KOPT-K1 (cell line): ENCODE results near the gene WNT11.

ENCODE experiments used
- H3K27ac ChIP-seq: fragments of 200-600 bp; sonication (generic); 2 replicates; pipeline ENCODE4 v1.5.1; 2016; ENCODE audit warnings: antibody characterized with exemption, mild to moderate bottlenecking, low read depth, low read length; ENCODE audit not compliant: poor library complexity, severe bottlenecking
- H3K36me3 ChIP-seq: fragments of 200-600 bp; sonication (generic); 2 replicates; pipeline ENCODE4 v1.5.1; 2017; ENCODE audit warnings: antibody characterized with exemption, mild to moderate bottlenecking, low read length, moderate library complexity; ENCODE audit not compliant: insufficient read depth
- H3K9me3 ChIP-seq: fragments of 200-600 bp; sonication (generic); 2 replicates; pipeline ENCODE4 v1.5.1; 2017; ENCODE audit warnings: antibody characterized with exemption, low read length, mild to moderate bottlenecking; ENCODE audit not compliant: insufficient read depth, poor library complexity, severe bottlenecking

Gene WNT11

DNA sequence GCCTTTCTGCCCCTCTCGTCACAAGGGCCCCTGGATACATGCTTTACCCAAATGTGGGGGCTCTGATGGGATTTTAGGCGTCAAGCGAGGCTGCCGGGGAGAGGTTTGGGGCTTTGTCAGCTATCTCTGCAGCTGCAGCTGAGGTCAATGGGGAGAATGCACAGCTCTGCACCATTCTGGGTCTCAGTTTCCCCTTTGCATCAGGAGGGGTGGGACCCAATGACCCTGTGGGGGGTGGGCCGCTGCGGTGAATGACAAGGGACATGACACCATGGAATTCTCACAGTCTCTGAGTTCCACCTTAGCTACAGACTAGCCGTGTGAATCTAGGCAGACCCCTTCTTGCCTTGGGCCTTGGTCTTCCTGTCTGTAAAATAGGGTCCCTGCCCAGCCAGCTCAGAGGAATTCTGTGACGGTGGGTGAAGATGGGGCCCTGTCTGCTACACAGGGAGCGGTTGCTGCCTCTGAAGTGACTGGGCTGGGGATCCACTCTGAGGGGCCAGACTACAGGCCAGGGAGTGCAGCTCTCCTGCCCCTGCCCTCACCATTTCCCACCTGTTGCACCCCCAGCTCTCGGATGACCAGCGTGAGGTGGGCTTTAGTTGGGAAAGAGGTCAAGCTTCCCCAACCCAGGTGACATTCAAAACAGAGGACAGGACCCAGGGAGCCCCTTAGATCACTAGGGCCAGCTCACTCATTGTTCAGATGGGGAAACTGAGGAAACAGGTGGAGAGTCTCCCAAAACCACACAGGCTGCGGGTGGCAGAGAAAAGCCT, 35.9 kb upstream of the WNT11 start:
- H3K36me3 ChIP-seq: no peaks in the 10 kb centered on the region
- H3K27ac ChIP-seq: no peak overlapping the region
- H3K9me3 ChIP-seq: no peaks in the 10 kb centered on the region

DNA sequence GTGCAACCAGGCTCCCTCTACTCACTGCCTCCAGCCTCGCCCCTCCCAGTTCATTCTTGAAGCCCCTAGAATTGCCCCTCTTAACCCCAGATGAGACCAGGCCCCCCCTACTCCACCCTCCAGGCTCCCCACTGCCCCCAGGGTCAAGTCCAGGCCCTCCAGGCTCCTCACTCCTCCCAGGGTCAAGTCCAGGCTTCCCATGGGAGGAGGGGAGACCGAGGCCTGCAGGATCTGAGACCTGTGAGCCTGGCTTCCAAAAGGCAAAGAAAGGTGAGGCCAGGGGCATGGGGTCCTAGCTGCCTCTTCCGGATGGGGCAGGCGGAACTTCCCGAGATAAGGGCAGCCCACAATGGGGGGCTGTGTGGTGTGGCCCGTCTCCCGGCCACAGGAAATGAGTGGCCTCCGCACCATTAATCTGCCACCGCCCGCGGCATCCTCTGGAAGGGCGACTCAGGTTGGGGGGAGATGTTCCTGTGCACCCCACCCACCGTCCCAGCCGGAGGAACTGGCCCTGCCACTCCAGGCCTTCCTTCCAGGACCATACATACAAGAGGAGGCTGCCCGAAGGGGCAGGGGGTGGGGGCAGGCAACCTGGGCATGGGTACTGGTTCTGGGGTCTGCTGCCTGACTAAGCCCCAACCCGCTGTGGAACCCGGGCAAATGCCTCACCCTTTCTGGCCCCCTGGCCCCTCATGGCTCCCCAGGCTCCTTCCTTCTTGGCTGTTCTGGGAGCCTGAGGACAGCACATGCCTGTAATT, 35.1 kb upstream of the WNT11 start:
- H3K9me3 ChIP-seq: no peaks in the 10 kb centered on the region
- no peak overlapping the region for H3K27ac ChIP-seq
- no peaks in the 10 kb centered on the region for H3K36me3 ChIP-seq

DNA sequence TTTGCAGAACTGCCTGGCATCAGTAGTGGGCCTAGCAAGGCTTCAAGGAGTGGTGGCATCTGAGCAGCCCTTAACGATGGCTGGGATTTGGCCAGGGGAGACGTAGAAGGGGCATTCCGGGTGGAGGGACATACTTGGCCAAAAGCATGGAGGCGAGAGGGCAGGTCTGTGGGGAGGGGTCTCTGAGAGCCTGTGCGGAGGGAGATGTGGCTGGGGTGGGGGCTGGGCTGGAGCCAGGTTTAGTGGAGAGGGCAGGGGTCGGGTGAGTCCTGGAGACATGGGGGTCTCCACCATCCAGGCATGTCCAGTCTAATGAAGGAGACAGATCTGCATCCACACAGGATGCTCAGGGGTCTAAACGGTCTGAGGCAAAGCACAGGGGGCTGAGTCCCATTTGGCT, 34.4 kb upstream of the WNT11 start:
- no peaks in the 10 kb centered on the region for H3K9me3 ChIP-seq
- H3K27ac ChIP-seq: no peak overlapping the region
- H3K36me3 ChIP-seq: no peaks in the 10 kb centered on the region

DNA sequence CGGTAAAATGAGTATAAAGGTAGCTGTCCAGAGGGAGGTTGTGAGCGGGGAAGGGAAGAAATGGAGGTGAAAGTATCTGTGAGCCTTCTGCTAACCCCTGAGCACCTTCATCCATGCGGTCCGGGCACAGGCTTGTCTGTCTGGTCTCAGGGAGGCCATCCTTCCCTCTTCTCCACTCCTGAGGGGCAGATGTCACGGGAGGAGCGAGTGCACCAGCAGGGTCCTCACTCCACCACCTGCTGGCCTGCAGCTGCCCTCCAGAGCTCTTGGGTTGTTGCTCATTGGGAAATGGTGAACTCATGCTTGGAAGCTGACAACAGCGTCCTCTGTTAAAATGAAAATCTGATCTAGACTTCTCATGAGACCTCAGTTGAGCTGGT, 33.8 kb upstream of the WNT11 start:
- H3K36me3 ChIP-seq: no peaks in the 10 kb centered on the region
- H3K27ac ChIP-seq: no peak overlapping the region
- no peaks in the 10 kb centered on the region for H3K9me3 ChIP-seq

DNA sequence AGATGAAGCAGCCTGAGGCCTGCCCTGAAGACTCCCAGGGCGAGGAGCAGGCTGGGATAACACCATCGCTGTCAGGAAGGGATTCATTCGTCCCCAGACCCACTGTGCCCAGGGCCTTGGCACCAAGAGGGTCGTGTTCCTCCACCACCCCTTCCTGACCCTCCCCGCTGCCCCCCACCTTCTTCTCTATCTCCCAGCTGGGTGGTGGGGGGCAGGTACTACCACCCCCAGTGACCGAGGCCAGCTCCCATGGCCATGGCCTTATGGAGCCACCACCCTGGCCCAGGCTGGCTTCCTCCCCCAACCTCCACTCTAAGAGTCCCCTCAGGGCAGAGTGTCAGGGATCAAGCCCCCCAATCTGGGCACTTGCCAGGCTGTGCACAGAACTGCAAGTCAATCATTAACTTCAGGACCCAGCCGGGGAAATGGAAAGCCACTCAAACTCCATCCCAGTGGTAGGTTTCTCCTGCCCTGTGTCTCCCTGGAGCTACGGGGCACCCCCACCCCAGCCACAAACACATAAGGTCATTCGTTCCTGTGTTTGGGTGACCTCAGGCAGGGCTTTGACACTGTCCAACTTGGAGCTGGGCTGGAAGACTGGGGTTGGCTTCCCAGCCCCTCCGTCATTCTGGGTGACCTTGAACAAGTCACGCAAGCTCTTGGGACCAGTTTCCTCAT, 33.3 kb upstream of the WNT11 start:
- Histone ChIP-seq H3K27ac (no peak overlapping the region), H3K9me3 (no peaks in the 10 kb centered on the region), H3K36me3 (no peaks in the 10 kb centered on the region)

DNA sequence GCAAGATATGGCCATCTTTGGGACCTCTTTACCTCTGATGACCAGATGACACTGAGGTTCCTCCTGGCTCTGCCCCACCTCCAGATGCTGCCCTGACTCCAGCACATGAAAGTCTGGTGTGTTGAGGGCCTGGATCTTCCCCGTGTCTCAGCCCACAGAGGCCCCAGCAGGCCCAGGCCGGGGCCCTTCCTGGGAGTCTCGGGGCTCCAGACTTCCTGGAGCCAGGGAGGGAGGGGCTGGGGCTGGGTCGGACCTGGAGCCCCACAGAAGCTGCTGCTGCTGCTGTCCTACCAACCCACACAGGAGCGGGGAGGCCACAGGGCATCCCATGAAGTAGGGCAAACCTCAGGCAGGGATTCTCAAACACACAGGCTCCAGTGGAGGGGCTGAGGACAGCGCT, 32.2 kb upstream of the WNT11 start:
- Histone ChIP-seq H3K27ac (no peak overlapping the region), H3K36me3 (no peaks in the 10 kb centered on the region), H3K9me3 (no peaks in the 10 kb centered on the region)

DNA sequence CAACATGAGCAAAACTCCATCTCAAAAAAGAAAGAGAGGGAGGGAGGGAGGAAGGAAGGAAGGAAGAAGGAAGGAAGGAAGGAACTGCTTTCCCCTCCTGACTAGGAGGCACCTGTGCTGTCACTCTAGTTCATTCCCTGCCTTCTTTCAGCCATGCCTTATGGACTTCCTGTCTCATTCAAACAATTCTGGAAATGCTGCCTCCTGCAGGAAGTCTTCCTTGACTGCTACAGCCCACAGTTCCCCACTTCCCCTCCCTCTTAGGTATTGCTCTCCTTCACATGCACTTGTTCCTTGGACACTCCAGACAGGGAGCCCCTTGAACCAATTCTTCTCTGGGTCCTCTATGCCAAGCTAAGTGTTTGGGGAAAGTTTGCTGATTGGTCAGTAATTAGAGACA, 31.6 kb upstream of the WNT11 start:
- Histone ChIP-seq H3K9me3 (no peaks in the 10 kb centered on the region), H3K27ac (no peak overlapping the region), H3K36me3 (no peaks in the 10 kb centered on the region)

DNA sequence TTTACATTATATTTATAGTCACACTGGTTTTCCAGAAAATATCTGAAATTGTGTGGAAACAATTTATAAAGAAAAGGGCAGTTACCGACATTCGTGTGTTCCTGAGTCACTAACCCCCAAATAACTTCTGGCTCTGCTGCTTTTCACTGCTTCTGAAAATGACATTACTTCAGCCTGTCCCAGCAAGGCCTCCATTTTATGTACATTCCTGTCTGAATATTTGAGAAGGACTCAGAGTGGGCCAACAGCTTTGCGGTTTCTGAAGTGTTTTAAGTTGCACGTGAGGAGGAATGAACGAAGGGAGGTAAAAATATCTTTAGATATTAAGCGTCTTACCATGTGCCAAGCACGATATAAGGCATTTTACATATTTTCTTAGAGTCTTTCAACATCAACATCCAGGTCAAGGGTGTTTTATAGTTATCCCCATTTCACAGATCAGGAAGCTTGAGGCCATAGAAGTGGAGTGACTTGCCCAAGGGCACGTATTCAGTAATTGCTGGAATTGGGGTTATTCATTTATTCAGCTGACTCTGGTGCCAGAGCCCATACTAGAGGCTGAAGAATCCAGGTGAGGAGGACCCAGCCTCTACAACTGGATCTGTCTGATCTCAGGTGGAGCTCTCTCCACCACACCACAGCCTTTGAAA, 30.8 kb upstream of the WNT11 start:
- Histone ChIP-seq H3K27ac (no peak overlapping the region), H3K9me3 (no peaks in the 10 kb centered on the region), H3K36me3 (no peaks in the 10 kb centered on the region)

DNA sequence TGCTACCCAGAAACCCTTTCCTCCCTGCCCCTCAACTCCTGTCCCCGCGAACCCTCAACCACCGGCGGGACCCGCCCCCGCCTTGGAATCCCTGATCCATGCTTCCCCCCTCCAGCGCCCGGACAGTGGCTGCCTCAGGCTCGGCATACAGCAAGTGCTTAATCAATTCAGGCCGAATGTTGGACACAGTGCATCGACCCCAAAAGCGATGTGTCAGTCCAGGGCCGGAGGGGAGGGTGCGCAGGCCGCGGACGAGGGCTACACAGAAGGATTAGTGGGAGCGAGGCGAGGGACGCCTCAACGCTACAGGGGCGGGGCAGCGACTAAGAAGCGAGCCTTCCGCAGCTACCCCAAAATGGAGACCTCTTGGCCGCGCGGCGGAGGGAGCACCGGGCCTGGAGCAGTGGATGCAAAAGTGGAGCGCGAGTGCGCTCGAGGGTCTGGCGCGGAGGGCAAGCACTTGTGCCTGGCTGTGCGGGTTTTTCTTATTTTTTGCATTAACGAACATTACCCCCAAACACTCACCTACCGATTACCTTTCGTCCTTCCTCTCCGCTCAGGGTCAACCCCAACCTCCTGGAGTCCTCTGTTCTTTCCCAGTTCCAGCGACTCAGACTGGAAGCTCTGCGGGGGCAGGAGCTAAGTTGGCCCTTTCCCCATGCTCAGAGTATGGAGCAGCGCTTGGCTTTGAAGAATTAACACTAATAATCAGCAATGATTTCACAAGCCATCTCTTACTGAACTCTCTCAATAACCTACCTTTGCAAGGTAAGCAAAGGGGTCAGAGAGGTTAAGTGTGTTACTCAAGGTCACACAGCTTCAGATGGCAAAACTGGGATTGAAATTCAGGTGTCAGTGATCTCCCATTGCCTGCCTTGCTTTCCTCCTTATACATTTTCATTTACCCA, 30.0 kb upstream of the WNT11 start:
- Histone ChIP-seq H3K36me3 (no peaks in the 10 kb centered on the region), H3K9me3 (no peaks in the 10 kb centered on the region), H3K27ac (peak overlapping the region; percentile 31)

DNA sequence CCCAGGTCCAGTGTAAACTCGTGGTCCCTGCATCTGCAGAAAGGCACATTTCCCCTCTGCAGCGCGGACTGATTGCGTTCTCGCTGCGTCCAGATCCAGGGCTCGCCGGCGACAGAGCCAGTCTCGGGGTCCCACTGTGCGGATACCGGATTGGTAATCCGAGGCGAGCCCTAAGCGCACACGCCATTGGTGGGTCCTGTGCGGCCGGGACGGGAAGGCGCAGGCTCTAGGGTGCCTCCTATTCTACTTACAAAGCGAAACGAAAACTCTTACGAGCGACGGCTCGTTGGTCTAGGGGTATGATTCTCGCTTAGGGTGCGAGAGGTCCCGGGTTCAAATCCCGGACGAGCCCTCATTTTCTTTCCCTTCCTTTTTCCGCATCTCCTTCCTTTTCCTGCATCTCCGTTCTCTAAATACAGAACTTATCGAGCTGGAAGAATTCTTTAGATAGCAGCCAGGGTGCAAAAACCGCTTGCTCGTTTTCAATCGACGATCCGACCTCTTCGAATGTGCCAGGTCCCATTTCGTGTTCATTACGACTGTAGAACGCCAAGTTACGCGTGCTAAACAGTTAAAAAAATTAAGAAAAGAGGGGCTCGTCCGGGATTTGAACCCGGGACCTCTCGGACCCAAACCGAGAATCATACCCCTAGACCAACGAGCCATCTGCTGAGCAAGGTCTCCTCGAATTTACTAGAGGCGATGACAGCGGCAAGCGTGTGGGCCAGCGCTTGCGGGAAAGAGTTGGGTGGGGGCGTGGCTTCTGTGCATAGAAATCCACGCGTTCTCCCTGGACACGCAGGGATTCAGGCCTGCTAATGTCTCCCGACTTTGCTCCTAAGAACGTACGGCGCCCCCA, 29.2 kb upstream of the WNT11 start:
- no peaks in the 10 kb centered on the region for H3K9me3 ChIP-seq
- H3K27ac ChIP-seq: peak overlapping the region; percentile 60
- no peaks in the 10 kb centered on the region for H3K36me3 ChIP-seq

DNA sequence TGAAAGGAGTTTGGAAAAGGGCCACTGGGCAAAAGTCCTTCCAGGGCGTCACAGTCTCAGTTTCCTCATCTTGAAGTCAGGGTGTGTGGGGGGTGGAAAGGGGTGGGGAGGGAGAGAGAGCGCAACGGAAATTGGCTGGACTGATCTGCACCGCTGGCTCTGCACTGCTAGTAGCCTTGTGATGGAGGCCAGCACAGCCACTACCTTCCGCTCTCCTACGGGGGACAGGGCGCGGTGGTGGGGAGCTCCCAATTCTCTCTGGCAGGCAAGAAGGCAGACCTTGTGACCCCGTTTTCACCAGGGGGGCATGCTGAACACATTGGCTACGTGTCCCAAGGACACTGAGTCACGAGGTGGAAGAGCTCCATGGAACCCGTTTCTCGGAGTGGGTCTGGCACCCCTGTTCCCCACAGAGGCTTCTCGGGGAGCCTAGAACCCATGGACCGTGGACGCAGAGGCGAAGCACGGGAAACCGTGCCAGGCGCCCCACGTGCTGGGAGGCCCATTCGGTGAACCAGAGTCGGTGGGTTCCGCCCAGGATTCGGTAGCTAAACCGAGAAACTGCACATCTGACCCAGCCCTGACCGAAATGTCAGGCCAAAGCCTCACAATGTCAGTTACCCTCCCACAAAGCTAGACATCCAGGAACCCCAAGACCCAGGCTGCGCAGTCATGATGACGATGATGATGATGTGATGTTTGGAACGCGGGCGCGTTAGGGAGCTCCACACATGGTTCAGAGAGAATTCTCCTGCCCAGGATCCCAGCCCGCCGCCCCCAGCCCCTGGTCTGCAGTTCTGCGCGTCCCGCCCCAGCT, 28.3 kb upstream of the WNT11 start:
- H3K9me3 ChIP-seq: no peaks in the 10 kb centered on the region
- H3K36me3 ChIP-seq: no peaks in the 10 kb centered on the region
- H3K27ac ChIP-seq: peak overlapping the region; percentile 60

DNA sequence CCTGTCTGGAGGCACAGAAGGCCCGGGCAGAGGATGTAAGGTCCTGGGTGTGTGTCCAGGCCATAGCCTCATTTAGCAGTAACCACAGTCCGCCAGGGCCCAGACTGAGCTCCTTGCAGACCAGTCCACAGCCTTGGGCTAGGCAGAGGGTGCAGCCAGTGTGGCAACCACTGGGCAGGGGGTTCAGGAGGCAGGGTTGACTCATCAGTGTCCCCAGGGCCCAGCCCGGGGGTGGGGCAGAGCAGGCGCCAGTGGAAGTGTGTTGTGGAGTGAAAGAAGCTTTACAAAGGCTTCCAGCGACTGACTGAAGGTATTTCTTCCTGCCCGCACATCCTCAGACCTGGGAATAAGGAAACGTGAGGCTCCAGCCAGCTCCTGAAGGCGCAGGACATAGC, 27.7 kb upstream of the WNT11 start:
- no peaks in the 10 kb centered on the region for H3K36me3 ChIP-seq
- no peak overlapping the region for H3K27ac ChIP-seq
- no peaks in the 10 kb centered on the region for H3K9me3 ChIP-seq
